KOPT-K1 (cell line): Measurements from ENCODE around the gene DNAH10.

Experiments used
- H3K27ac ChIP-seq: fragments of 200-600 bp; sonication (generic); 2 replicates; pipeline ENCODE4 v1.5.1; 2016; ENCODE audit warnings: antibody characterized with exemption, mild to moderate bottlenecking, low read depth, low read length; ENCODE audit not compliant: poor library complexity, severe bottlenecking
- H3K36me3 ChIP-seq: fragments of 200-600 bp; sonication (generic); 2 replicates; pipeline ENCODE4 v1.5.1; 2017; ENCODE audit warnings: antibody characterized with exemption, mild to moderate bottlenecking, low read length, moderate library complexity; ENCODE audit not compliant: insufficient read depth
- H3K9me3 ChIP-seq: fragments of 200-600 bp; sonication (generic); 2 replicates; pipeline ENCODE4 v1.5.1; 2017; ENCODE audit warnings: antibody characterized with exemption, low read length, mild to moderate bottlenecking; ENCODE audit not compliant: insufficient read depth, poor library complexity, severe bottlenecking

DNAH10 gene

GRCh38 chr12:123731596-123731995 is 30.5 kb upstream of the DNAH10 start:
- peaks cover 99% of the 10 kb centered on the region for H3K36me3 ChIP-seq
- H3K27ac ChIP-seq: no peak overlapping the region

GRCh38 chr12:123732251-123732650 is 29.9 kb upstream of the DNAH10 start:
- H3K36me3 ChIP-seq: peaks cover 99% of the 10 kb centered on the region
- H3K27ac ChIP-seq: no peak overlapping the region
- no peaks in the 10 kb centered on the region for H3K9me3 ChIP-seq

More at GRCh38 chr12:123731596-123731995, 30.5 kb upstream of the DNAH10 start:
- no peaks in the 10 kb centered on the region for H3K9me3 ChIP-seq

GRCh38 chr12:123733229-123733628 is 28.9 kb upstream of the DNAH10 start:
- peaks cover 99% of the 10 kb centered on the region for H3K36me3 ChIP-seq

GRCh38 chr12:123734268-123734667 is 27.8 kb upstream of the DNAH10 start:
- H3K36me3 ChIP-seq: peaks cover 99% of the 10 kb centered on the region
- H3K27ac ChIP-seq: no peak overlapping the region
- H3K9me3 ChIP-seq: no peaks in the 10 kb centered on the region

More at GRCh38 chr12:123733229-123733628, 28.9 kb upstream of the DNAH10 start:
- Histone ChIP-seq H3K27ac (no peak overlapping the region), H3K9me3 (no peaks in the 10 kb centered on the region)

GRCh38 chr12:123741937-123742572 is 20.0 kb upstream of the DNAH10 start:
- Histone ChIP-seq H3K27ac (peak overlapping the region; percentile 32), H3K36me3 (peaks cover 98% of the 10 kb centered on the region), H3K9me3 (no peaks in the 10 kb centered on the region)

GRCh38 chr12:123743002-123743401 is 19.1 kb upstream of the DNAH10 start:
- H3K27ac ChIP-seq: no peak overlapping the region
- no peaks in the 10 kb centered on the region for H3K9me3 ChIP-seq
- peaks cover 98% of the 10 kb centered on the region for H3K36me3 ChIP-seq

GRCh38 chr12:123744836-123745235 is 17.3 kb upstream of the DNAH10 start:
- no peaks in the 10 kb centered on the region for H3K9me3 ChIP-seq
- no peak overlapping the region for H3K27ac ChIP-seq
- peaks cover 98% of the 10 kb centered on the region for H3K36me3 ChIP-seq

GRCh38 chr12:123747309-123747708 is 14.8 kb upstream of the DNAH10 start:
- no peak overlapping the region for H3K27ac ChIP-seq
- peaks cover 98% of the 10 kb centered on the region for H3K36me3 ChIP-seq
- H3K9me3 ChIP-seq: no peaks in the 10 kb centered on the region

GRCh38 chr12:123748161-123748560 is 13.9 kb upstream of the DNAH10 start:
- no peaks in the 10 kb centered on the region for H3K9me3 ChIP-seq
- no peak overlapping the region for H3K27ac ChIP-seq
- H3K36me3 ChIP-seq: peaks cover 98% of the 10 kb centered on the region

GRCh38 chr12:123748661-123749060 is 13.4 kb upstream of the DNAH10 start:
- H3K36me3 ChIP-seq: peaks cover 98% of the 10 kb centered on the region
- H3K9me3 ChIP-seq: no peaks in the 10 kb centered on the region
- no peak overlapping the region for H3K27ac ChIP-seq

GRCh38 chr12:123749355-123749754 is 12.7 kb upstream of the DNAH10 start:
- Histone ChIP-seq H3K36me3 (peaks cover 98% of the 10 kb centered on the region), H3K27ac (no peak overlapping the region), H3K9me3 (no peaks in the 10 kb centered on the region)

- Histone ChIP-seq H3K36me3 (peaks cover 98% of the 10 kb centered on the region), H3K27ac (no peak overlapping the region), H3K9me3 (no peaks in the 10 kb centered on the region)
These were observed 11.9 kb upstream of the DNAH10 start for GRCh38 chr12:123750159-123750656.

GRCh38 chr12:123752046-123752445 is 10.1 kb upstream of the DNAH10 start:
- peaks cover 93% of the 10 kb centered on the region for H3K36me3 ChIP-seq
- H3K9me3 ChIP-seq: no peaks in the 10 kb centered on the region
- H3K27ac ChIP-seq: no peak overlapping the region

GRCh38 chr12:123754041-123754772 is 7.9 kb upstream of the DNAH10 start:
- Histone ChIP-seq H3K36me3 (peaks cover 91% of the 10 kb centered on the region), H3K27ac (no peak overlapping the region), H3K9me3 (no peaks in the 10 kb centered on the region)

- Histone ChIP-seq H3K36me3 (peaks cover 81% of the 10 kb centered on the region), H3K9me3 (no peaks in the 10 kb centered on the region), H3K27ac (no peak overlapping the region)
These were observed 4.5 kb upstream of the DNAH10 start for GRCh38 chr12:123757561-123757960.
